Endothelial cell (in vitro differentiated cells): ENCODE measurements around the gene RBM19. TPM values are rescaled to one million over a fixed set of nuclear protein-coding genes. Genes with fewer than 3 reads are reported as not detected.

ENCODE experiments used
- DNase-seq: peaks from one replicate; pipeline ENCODE4 v3.0.0; 2021; ENCODE audit warnings: low spot score
- H3K27ac Mint-ChIP-seq: one replicate; pipeline ENCODE4 v1.8.0; 2021; ENCODE audit warnings: mixed read lengths, inconsistent platforms; ENCODE audit not compliant: unreplicated experiment
- H3K27me3 Mint-ChIP-seq: one replicate; pipeline ENCODE4 v1.8.0; 2021; ENCODE audit warnings: mild to moderate bottlenecking, moderate library complexity, mixed read lengths, inconsistent platforms; ENCODE audit not compliant: unreplicated experiment
- H3K36me3 Mint-ChIP-seq: one replicate; pipeline ENCODE4 v1.8.0; 2021; ENCODE audit warnings: mild to moderate bottlenecking, low read depth, mixed read lengths, inconsistent platforms; ENCODE audit not compliant: unreplicated experiment
- H3K4me1 Mint-ChIP-seq: one replicate; pipeline ENCODE4 v1.8.0; 2021; ENCODE audit warnings: mild to moderate bottlenecking, mixed read lengths, inconsistent platforms; ENCODE audit not compliant: unreplicated experiment
- H3K4me3 Mint-ChIP-seq: one replicate; pipeline ENCODE4 v1.8.0; 2021; ENCODE audit warnings: mild to moderate bottlenecking, mixed read lengths, inconsistent platforms; ENCODE audit not compliant: unreplicated experiment
- H3K9me3 Mint-ChIP-seq: one replicate; pipeline ENCODE4 v1.8.0; 2021; ENCODE audit warnings: mixed read lengths, inconsistent platforms; ENCODE audit not compliant: unreplicated experiment
- total RNA-seq: library from RNA; stranded (reverse); fragmentation: NEBNext Ultra II Directional; extraction: Animal tissue kit (Norgen Biotek cat#: 25700); gene quantifications from one replicate; pipeline ENCODE4 v1.2.1, GENCODE V29; 2021; ENCODE audit not compliant: unreplicated experiment
- TF ChIP-seq, protein P1 (sequence below): fragments of 200-600 bp; sonication (generic); IDR thresholded peaks from one replicate; pipeline ENCODE4 v1.5.0; 2021; ENCODE audit warnings: antibody characterized with exemption; ENCODE audit not compliant: unreplicated experiment

The RBM19 gene
- total RNA-seq, 1 donor from 2014 or later: 27.4 TPM

DNA sequence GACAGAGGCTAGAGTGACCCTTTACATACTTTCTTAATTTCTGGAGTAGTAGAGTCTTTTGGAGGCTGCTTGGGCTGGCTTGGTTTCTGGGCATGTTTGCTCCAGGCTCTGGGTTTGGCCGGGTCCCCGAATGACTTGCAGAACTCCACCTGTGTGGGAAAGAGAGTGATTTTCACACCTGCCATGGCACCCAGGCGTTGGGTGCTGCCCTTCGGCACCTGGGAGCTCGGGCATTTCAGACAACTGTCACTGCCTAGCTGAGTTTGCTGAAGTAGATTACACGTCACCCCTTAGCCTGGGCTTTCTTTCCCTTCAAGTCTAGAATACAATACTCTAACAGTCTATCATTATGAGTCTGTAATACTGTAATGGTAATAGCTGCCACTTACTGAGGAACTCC lies 6.1 kb downstream of the RBM19 start:
- Mint-ChIP-seq H3K9me3 (no peaks in the 10 kb centered on the region), H3K27me3 (no peaks in the 10 kb centered on the region), H3K4me3 (no peak overlapping the region), H3K4me1 (no peaks in the 10 kb centered on the region), H3K27ac (no peak overlapping the region), H3K36me3 (peaks cover 15% of the 10 kb centered on the region)
- TF ChIP-seq, protein P1, sequence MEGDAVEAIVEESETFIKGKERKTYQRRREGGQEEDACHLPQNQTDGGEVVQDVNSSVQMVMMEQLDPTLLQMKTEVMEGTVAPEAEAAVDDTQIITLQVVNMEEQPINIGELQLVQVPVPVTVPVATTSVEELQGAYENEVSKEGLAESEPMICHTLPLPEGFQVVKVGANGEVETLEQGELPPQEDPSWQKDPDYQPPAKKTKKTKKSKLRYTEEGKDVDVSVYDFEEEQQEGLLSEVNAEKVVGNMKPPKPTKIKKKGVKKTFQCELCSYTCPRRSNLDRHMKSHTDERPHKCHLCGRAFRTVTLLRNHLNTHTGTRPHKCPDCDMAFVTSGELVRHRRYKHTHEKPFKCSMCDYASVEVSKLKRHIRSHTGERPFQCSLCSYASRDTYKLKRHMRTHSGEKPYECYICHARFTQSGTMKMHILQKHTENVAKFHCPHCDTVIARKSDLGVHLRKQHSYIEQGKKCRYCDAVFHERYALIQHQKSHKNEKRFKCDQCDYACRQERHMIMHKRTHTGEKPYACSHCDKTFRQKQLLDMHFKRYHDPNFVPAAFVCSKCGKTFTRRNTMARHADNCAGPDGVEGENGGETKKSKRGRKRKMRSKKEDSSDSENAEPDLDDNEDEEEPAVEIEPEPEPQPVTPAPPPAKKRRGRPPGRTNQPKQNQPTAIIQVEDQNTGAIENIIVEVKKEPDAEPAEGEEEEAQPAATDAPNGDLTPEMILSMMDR: no peak
- DNase-seq: no peak

- DNase-seq: no peak
- H3K9me3 Mint-ChIP-seq: no peaks in the 10 kb centered on the region
- peaks cover 18% of the 10 kb centered on the region for H3K36me3 Mint-ChIP-seq
- H3K27me3 Mint-ChIP-seq: peaks cover 3% of the 10 kb centered on the region
- no peaks in the 10 kb centered on the region for H3K4me1 Mint-ChIP-seq
- H3K4me3 Mint-ChIP-seq: no peak overlapping the region
- TF ChIP-seq, protein P1: no peak
- no peak overlapping the region for H3K27ac Mint-ChIP-seq
These were observed 7.0 kb downstream of the RBM19 start for GRCh38 chr12:113959096-113959495.

GRCh38 chr12:113958108-113958507 lies 8.0 kb downstream of the RBM19 start:
- Mint-ChIP-seq H3K4me3 (no peak overlapping the region), H3K36me3 (peaks cover 18% of the 10 kb centered on the region), H3K27me3 (peaks cover 3% of the 10 kb centered on the region), H3K4me1 (no peaks in the 10 kb centered on the region), H3K27ac (no peak overlapping the region), H3K9me3 (no peaks in the 10 kb centered on the region)
- no peak for DNase-seq
- TF ChIP-seq, protein P1: no peak

- Mint-ChIP-seq H3K9me3 (no peaks in the 10 kb centered on the region), H3K36me3 (peaks cover 18% of the 10 kb centered on the region), H3K27ac (no peak overlapping the region), H3K27me3 (peaks cover 3% of the 10 kb centered on the region), H3K4me3 (no peak overlapping the region), H3K4me1 (no peaks in the 10 kb centered on the region)
- TF ChIP-seq, protein P1: no peak
- no peak for DNase-seq
These were observed 8.5 kb downstream of the RBM19 start for GRCh38 chr12:113957627-113958026.

DNA sequence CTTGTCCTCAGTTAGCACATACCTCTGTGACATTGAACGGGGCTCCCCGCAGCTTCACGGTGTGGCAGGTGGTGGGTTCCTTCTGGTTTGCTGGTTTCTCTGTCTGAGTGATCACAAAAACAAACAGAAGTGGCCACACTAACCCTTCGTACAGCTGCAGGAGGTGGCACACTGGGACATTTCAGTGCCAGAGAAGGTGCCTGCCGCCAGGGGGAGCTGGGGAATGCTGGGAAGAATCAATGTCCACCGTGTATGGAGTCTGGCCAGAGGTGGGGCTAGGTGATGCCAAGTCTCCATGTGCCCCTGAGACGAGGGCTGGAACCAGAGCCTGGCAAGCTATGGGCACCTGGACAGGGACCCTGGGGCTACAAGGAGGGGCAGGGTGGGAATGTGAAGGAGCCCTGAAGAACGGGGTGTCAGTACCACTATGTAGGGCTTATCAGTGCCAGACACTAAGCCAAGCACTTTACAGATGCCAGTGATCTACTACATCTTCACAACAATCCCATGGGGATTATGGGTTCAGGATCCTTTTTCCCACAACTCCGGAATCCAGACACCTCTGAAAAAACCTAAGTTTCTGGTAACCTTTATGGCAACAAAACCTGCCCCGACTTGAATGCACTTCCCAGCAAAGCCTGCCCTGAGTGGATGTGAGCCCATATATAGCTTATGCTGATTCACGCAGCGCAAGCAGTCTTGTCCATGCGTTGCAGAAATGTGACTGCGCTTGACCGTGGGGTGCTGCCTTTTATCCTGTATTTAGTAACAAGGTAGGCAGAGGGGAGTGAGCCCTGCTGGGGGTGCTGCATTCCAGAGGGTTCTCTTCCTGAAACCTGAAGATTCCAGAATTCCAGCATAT lies 10.8 kb downstream of the RBM19 start:
- no peak overlapping the region for H3K4me3 Mint-ChIP-seq
- H3K36me3 Mint-ChIP-seq: peaks cover 22% of the 10 kb centered on the region
- peak; percentile 74 for DNase-seq
- peaks cover 3% of the 10 kb centered on the region for H3K27me3 Mint-ChIP-seq
- no peaks in the 10 kb centered on the region for H3K4me1 Mint-ChIP-seq
- TF ChIP-seq, protein P1: peak; percentile 68
- H3K27ac Mint-ChIP-seq: no peak overlapping the region
- H3K9me3 Mint-ChIP-seq: no peaks in the 10 kb centered on the region
